ENCODE data around the gene KRT16.
"Not testable (repeated sequence)": the region's sequence is repeated elsewhere in the genome, so short reads cannot be mapped to it uniquely, and the experiment has no call there.

Gene KRT16

DNA sequence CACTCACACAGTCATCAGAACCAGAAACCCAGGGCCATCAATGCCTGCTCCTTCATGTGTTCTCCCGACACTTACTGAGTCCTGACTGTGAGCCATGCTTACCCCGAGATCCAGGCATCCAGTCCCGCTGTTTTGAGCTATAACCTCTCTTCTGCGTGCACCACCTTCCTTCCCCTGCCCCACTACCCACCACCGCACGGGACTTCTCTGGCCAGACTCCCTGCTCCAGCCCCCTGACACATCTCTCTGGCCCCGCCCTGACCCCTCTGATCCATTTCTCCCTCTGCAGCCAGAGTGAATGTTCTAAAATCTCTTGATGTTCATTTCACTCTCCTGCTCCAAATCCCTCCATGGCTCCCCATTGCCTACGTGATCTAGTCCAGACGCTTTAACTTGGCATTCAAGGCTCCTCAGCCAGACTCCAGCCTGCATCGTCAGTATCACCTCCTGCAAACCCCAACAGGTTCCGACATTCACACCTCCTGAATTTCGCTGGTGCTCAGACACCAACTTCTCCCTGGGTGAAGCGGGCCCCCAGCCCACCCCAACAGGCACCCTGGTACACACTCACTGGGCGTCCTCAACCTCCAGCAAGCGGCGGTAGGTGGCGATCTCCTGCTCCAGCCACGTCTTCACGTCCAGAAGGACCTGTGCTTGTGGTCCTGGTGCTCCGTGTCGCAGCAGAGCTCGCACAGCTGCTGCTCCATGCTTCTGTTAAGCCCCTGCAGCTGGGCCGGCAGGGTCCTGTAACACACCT is 14.9 kb upstream of the KRT16 start:
- no peak for DNase-seq

DNA sequence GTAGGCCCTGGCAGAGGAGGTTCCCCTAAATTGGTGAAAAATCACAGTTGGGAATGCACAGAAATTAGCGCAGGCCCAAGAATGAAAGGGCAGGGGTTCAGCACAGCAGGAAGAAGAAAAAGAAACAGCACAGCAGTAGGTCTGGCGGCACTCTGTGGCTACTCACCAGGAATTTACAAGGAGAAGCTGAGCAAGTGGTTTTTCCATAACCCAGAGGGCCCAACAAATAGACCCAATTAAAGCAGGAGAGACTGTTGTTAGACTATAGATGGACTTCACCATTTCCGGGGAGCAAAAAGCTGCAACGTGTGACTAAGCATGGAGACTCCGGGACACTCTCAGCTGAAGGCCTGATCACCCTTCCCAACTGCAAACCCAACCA is 14.3 kb upstream of the KRT16 start:
- not testable (repeated sequence) for DNase-seq

DNA sequence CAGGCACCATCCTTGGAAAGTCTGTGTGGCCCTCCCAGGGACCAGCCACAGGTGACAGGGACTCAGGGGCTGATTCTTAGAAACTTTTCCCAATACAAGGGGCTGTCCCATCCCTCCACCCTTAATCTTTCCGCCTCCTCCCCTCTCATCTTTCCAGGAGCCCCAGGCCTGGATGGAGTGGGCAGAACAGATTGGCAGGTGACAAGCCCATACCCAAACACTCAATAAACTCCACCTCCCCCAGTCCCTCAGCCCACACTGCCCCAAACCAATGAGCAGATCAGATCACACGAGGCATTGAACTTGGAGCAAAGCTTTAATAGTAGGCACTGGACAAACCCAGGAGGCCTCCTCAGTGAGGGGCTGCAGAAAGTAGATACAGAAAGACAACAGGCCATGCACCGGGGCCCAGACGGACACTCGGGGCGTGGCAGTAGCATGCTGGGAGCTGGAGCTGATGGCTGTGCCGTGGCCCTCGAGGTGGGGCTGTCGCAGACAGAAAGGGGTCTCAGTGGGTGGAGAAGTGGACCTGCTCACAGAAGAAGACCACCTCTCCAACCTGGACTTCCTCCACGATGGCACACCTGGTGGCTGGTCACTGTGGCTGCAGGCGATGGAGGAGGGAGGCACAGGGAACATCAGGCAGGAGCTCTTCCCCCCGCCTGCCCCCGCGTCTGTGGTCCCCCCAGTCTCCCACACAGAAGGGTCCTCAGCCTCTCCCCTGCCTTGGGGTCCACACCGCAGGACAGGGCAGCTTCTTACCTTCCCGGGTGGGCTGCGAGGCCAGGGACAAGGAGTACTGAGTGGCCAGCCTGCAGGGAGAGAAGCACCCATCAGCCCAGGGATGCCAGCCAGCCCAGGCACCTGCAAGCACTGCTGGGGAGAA is 13.7 kb upstream of the KRT16 start:
- not testable (repeated sequence) for DNase-seq

DNA sequence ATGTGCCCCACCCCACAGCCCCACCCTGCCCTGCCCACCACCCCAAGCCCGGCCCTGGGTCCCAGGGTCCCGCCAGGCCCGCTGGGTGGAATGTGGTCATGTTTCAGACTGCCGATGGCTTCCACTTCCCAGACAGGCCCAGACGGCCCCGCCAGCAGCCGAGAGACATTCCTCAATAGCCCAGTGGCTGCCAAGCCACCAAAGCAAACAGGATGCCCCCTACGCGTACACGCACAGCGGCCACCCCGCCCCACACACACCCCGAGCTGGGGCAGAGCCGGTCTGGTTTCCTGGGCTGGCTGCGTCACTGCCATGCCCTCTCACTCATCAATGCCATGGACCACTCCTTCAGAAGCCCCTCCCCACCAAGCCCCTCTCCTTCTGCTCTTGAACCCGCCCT is 13.0 kb upstream of the KRT16 start:
- no peak for DNase-seq

DNA sequence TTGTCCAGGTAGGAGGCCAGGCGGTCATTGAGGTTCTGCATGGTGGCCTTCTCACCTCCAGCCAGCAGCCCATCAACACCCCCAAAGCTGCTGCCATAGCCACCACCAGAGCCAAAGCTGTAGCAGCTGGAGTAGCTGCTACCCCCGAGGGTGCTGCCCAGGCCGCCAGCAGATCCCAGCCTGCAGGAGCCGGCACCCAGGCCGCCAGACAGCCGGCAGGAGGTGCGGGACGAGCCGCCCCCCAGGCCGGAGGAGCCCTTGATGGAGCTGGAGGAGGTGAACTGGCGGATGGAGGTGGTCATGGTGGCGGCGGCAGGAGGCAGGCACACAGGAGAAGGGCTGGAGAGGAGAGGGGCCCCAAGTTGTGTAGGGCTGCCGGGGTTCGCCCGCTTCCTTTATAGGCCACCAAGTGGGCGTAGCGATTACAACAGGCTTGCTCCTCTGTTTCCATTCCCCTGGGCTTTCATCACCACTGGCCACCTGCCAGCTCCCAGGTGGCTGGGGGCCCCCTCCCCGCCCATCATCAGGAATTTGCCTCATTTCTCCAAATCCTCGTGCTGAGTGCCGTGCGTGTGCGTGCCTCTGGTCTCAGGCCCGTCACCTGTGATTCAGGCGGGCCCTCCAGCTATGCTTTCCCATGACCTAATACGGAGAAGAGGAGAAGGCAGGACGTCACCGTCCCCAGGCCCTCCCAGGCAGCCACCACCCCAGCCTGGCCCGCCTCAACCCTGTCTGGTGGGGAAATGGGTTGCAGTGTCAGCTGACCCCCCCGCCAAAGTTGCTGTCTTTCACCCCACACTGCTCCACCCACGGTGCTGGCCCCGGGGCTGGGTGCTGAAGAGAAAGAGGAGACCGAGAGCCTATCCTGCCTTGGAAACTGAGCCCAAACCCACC is 11.9 kb upstream of the KRT16 start, which contains the start of gene KRT17:
Gene KRT17, minus strand, starts transcription at position 368 of the 894 bp plus-strand sequence. Its CDS starts 66 bp downstream, at position 302.
- peak; percentile 60 for DNase-seq

DNA sequence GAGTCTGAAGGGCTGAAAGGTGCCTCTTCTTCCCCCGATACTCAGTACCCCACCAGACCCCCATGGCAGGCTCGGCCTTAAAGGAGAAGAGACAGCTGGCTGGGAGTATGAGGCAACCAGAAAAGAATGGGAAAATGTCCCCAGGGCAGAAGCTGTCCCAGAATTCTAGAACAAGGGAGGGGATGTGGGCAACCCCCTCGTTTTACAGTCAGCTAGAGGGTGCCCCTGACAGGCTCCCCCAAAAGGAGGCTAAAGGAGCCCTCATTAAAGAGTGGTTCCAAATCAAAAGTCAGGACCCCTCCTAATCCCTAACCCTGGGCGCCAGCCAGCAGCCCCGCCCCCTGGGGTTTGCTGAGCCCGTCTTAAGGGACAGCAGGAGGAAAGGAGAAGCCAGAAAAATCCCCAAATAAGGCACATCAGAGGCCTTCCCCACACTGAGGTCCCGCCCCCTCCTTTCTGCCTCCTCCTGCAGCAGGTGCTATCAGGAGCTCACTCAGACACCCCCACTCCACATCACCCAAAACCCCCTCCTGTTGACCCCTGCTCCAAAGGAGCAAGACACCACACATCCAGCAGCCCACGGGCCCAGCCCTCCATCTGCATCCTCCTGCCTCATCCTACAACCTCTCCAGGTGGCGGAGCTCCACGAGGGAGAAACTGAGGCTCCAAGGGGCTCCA is 10.8 kb upstream of the KRT16 start:
- not testable (repeated sequence) for DNase-seq

DNA sequence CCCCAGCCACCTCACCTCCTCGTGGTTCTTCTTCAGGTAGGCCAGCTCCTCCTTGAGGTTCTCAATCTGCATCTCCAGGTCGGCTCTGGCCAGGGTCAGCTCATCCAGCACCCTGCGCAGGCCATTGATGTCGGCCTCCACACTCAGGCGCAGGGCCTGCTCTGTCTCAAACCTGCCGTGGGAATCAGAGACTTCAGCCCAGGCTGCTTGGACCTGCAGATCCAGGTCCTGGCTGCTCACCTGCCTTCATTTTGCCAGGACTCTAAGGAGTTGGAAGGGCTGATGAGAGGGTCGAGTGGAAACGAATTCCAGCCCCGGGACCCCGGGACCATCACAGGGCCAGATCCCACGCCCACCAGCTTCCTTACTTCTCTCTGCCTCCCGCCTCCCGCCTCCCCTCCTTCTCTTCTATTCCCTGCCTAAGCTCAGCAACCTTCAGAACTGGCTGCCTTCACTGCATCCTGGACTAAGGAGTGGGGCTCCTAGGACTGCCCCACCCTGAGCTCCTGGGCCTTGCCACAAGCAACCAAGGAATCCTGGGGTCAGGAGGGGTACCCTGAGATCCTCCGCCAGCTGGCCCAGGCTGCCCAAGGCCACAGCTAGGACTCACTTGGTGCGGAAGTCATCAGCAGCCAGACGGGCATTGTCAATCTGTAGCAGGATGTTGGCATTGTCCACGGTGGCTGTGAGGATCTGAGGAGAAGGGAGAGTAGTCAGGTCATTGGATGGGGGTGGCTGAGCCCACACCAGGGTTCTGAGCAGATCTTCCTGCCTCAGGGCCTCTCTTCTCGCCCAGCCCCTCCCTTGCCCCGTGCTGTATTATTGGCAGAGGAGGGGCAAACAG is 10.0 kb upstream of the KRT16 start:
- not testable (repeated sequence) for DNase-seq

DNA sequence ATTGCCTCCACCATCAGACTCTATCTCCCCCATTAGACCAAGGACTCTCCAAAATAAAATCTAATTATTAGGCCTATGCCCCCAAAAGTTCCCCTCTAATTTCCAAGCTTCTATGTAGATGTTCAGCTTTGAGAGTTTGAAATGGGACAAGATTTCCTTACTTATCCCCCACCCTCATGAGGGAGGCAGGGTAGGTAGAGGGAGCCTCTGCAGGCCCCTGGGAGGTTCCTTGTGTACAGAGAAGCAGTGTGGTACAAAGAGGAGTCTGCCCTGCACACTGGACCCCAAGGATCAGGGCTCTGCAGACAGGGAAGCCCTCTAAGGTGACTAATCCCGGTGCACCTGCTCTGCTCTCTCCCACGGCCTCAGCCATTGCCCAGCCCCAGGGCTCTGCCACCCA is 9.3 kb upstream of the KRT16 start:
- DNase-seq, result no peak

DNA sequence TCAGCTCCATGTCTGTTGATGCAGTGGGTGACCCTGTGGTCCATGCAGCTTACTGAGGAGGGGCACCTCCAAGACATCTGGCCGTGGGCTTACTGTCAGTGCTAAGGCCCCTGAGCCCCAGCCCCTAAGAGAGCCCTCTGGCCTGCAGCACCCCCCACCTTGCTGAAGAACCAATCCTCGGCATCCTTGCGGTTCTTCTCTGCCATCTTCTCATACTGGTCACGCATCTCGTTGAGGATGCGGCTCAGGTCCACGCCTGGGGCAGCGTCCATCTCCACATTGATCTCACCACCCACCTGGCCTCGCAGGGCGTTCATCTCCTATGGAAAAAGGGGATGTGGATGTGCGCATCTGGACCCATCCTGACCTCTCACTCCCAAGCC is 8.9 kb upstream of the KRT16 start:
- DNase-seq, result not testable (repeated sequence)

DNA sequence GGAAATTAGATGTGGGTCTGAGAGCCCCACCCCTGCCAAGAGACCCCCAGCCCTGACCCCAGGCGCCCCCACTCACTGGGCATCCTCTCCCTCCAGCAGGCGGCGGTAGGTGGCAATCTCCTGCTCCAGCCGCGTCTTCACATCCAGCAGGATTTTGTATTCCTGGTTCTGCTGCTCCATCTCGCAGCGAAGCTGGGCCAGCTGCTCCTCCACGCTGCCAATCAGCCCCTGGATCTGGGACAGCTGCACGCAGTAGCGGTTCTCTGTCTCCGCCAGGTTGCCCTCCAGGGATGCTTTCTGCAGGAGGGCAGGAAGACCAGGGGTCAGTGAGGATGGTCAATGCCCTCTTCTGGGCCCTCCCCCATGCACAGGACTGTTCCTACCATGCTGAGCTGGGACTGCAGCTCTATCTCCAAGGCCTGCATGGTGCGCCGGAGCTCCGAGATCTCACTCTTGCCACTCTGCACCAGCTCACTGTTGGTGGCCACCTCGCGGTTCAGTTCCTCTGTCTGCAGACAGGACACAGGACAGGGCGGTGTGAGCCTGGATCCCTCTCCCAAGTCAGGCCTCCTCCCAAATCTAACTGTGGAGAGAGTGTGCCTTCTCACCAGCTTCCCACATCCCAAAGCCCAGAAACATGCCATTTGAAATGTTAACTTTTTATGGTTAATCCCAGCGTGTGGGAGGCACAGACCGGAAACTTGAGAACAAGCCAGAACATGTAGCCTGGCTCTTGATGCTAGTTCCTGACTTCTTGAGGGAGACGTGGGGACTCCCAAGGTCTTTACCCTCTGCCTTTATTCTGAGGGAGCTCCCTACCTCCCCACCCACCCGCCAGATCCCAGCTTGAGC is 8.2 kb upstream of the KRT16 start:
- no peak for DNase-seq

DNA sequence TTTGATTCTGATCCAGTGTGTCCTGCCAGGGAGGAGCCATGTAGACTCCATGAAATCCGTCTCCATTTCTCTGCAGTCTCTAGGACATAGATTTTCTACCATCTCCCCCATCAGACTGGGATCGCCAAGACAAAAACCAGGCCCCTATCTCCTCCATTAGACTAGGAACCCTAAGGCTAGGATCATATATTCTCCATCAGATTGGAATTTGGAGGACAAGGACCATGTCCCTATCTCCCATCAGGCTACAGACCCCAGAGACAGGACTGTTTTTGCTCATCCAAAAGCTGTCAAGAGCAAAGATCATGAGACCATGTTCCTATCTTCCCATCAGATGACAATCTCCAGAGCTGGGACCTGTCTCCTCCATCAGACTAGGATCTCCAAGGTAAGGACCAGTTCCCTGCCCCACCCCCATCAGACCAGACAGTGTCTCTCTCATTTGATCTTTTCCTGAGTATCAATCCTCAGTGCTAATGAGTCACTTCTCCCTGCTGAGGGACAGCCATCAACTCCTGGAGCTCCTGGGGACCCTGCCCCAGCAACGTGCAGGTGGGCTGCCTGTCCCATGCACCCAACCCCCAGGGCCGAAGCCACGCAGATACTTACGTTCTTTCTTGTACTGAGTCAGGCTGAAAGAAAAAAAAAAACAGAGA is 7.5 kb upstream of the KRT16 start:
- DNase-seq, result not testable (repeated sequence)

DNA sequence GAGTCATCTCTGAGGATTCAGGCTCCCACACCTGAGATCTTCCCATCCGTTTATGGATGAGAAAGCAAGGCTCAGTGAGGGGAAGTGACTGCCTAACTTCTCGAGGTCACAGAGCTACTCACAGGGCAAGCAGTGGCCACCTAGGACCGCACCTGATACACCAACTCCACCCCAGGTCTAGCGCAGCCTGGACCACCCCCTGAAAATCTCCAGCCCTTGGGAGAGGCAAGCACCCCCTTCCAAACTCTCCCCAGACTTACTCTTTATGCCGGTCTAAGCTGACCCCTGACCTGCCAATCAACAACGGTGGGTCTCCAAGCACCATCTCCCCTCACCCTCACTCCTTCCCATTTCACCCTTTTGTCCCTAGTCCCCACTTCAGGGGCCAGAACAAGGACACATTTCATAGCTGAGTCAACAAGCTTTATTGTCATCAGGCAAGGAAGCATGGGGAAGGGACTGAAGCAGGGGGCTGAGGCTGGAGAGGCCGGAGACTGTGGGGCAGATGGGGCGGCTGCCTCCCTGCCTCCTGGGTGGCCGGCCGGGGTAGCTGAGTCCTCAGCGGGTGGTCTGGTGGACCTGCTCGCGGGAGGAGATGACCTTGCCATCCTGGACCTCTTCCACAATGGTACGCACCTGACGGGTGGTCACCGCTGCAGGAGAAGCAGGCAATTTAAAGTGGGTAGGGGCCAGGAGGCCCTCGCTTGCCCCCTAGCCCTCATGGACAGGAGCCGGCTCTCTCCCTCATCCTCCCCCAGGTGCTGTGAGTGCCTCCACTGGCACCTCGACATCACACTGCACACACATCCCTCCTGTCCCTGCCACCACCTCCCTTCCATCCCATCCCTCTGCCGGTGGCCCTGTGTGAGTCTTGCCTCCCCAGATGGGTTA is 6.7 kb upstream of the KRT16 start:
- no peak for DNase-seq

DNA sequence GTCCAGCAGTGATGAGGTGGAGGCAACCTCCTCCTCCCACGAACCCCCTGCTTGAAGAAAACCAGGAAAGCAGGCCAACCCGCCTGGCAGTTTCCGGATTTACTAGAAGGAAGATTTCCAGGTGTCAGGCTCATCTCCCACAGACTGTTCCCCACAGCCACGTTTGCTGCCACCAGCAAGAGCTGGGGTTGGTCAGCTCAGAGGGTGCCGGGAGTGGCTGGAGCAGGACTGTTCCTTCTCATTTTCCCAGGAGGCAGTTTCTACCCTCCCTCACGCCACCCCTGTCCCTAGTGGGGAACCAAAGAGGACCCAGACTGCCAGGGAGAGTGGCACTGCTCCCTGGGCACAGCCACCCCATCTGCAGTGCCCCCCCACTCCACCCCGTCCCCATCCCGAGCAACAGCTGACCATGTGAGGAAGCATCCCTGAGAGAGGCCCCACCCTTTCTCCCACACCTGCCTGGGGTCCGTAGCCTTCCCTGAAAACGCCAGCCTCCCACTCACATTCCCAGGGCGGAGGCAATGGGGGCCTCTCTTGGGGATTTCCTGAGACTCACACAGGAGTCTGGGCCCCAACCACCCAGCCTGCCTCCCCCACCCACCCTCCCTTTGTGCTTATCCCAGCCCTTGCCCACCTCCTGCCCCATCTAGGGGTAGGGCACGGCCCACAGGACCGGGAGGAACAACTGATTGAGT is 5.9 kb upstream of the KRT16 start:
- no peak for DNase-seq

DNA sequence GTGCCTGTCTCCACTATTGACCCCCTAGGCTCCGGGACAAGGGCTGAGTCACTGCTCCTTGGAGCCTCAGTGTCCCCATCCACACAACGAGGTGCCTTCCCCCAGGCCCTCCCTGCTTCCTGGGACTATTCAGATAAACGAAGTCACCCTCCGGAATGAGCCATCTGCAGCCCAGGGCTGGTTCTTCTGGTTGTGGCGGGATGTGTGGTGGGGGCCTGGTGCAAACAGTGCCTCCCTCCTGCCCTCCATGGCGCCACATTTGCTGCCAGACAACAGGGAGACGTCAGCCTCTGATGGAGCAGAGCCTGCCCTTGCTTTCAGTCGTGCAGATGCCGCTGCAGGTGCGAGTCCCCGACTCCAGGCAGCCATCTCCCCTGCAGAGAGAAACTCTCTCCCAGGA is 5.1 kb upstream of the KRT16 start:
- DNase-seq, result peak; percentile 35

DNA sequence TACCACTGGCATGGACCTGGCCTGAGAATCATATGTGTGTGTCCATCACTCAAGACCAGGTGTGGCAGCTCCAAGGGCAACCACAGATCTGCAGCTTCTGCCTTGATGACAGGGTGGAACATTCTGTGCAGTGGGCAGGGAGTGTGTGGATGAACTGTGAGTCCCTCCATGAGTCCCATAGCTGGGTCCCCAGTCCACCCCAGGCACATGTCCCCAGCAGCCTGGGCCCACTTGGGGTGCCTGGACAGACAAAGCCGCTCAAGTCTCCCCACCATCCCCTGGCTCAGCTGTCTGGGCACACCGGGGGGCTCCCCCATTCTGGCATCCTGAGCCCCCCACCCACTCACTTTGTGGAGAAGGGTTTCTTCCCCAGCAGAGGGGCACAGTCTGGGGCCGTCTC is 4.6 kb upstream of the KRT16 start:
- DNase-seq, result no peak

DNA sequence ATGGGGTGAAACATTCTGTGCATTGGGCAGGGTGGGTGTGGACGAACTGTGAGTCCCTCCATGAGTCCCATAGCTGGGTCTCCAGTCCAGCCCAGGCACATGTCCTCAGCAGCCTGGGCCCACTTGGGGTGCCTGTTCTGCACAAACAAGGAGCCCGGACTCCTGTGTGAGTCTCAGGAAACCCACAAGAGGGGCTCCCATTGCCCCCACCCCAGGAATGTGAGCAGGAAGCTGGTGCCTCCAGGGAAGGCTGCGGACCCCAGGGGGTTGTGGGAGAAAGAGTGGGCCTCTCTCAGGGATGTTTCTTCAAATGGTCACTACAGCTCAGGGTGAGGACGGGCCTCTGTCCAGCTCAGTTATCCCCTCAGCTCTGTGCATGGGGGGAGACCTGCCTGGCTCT is 3.9 kb upstream of the KRT16 start:
- not testable (repeated sequence) for DNase-seq

DNA sequence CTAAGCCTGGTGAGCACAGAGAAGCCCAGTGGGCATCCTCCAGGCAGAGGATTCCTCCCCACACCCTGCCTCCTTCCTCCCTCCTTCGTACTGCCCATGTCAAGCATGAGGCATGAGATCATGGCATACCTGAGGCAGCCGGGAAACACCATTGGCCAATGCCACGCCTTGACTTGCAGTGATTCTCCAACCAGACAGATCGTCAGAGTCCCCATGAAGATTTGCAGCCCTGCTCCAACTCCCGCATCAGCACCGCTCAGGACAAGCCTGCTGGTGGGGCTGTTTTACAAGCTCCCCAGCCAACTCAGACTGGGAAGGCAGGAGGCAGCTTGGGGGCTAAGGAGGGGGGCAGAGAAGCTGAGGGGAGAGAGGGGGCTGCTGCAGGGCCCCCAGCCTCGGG is 2.9 kb upstream of the KRT16 start:
- peak; percentile 79 for DNase-seq

DNA sequence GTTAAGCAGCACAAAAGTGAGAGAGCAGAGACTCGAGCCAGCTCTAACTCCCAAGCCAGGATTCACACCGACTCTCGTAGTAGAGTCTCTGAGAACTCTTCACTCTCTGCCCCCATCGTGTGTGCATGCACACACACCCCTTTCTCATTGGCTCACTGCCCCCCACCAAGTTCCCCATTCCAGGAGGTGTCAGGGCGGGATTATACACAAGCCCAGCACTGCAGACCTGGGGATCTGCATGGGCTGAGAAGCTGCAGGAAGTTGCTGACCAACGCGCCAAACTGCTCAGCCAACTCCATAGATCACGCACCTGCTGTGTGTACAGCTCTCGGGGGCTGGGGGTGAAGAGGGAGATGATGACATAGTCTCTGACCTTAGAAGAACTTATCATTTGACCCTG is 2.2 kb upstream of the KRT16 start:
- DNase-seq, result peak; percentile 54

All from RPMI8226 (cell line).